Left kidney (tissue), 2 donors: ENCODE data around the gene CSGALNACT2. TPM values are rescaled to one million over a fixed set of nuclear protein-coding genes. Genes with fewer than 3 reads are reported as not detected.

Experiments
- DNase-seq: peaks from one replicate; pipeline ENCODE4 v3.0.0-alpha.2; 2013
- polyA plus RNA-seq: library from polyadenylated mRNA; unstranded; fragments of 120-200 nt; gene quantifications from one replicate; pipeline ENCODE4 v1.2.1, GENCODE V29; 2013; ENCODE audit not compliant: insufficient read length

Gene CSGALNACT2
- polyA plus RNA-seq, 1 donor, result 26.5 TPM

GRCh38 chr10:43202224-43202656 is 64.0 kb downstream of the CSGALNACT2 start:
- no peak for DNase-seq

- DNase-seq, result no peak
Observed at GRCh38 chr10:43202657-43203447, 64.6 kb downstream of the CSGALNACT2 start.

- no peak for DNase-seq
Observed at GRCh38 chr10:43203448-43204041, 65.3 kb downstream of the CSGALNACT2 start.

GRCh38 chr10:43204042-43204942 is 66.0 kb downstream of the CSGALNACT2 start:
- no peak for DNase-seq

GRCh38 chr10:43204943-43205671 is 66.9 kb downstream of the CSGALNACT2 start:
- DNase-seq, result no peak

- DNase-seq, result no peak
Observed at GRCh38 chr10:43205681-43206390, 67.6 kb downstream of the CSGALNACT2 start.

- no peak for DNase-seq
Observed at GRCh38 chr10:43206391-43207235, 68.4 kb downstream of the CSGALNACT2 start.

GRCh38 chr10:43208147-43209073 is 70.2 kb downstream of the CSGALNACT2 start:
- no peak for DNase-seq

- DNase-seq, result no peak
Observed at GRCh38 chr10:43209074-43209455, 70.8 kb downstream of the CSGALNACT2 start.

- DNase-seq, result no peak
Observed at GRCh38 chr10:43209651-43210141, 71.5 kb downstream of the CSGALNACT2 start.

- DNase-seq, result no peak
Observed at GRCh38 chr10:43210556-43210955, 72.3 kb downstream of the CSGALNACT2 start.

GRCh38 chr10:43211030-43211429 is 72.8 kb downstream of the CSGALNACT2 start:
- no peak for DNase-seq

GRCh38 chr10:43211431-43212042 is 73.3 kb downstream of the CSGALNACT2 start:
- DNase-seq, result no peak

GRCh38 chr10:43212043-43212721 is 73.9 kb downstream of the CSGALNACT2 start:
- no peak for DNase-seq

- no peak for DNase-seq
Observed at GRCh38 chr10:43214071-43214955, 76.1 kb downstream of the CSGALNACT2 start.

- no peak for DNase-seq
Observed at GRCh38 chr10:43214956-43215561, 76.8 kb downstream of the CSGALNACT2 start.
